ENCODE results near the gene OXTR. TPM values are rescaled to one million over a fixed set of nuclear protein-coding genes. Genes with fewer than 3 reads are reported as not detected.

OXTR gene
- total RNA-seq, 1 donor from 2014 or later: 5.3 TPM

GRCh38 chr3:8736436-8736835, 33.0 kb downstream of the OXTR start:
- peaks cover 7% of the 10 kb centered on the region for H3K4me1 Mint-ChIP-seq
- no peak overlapping the region for H3K27ac Mint-ChIP-seq (ENCODE audit: unreplicated experiment)
- no peaks in the 10 kb centered on the region for H3K9me3 Mint-ChIP-seq
- no peak overlapping the region for H3K4me3 Mint-ChIP-seq
- no peaks in the 10 kb centered on the region for H3K27me3 Mint-ChIP-seq (ENCODE audit: low read depth)
- DNase-seq (ENCODE audit: low read depth, low spot score): no peak
- no peaks in the 10 kb centered on the region for H3K36me3 Mint-ChIP-seq (ENCODE audit: low read depth)
- TF ChIP-seq CTCF (conservative IDR thresholded peaks at IDR 0.05): no peak

- H3K27ac Mint-ChIP-seq (ENCODE audit: unreplicated experiment): no peak overlapping the region
- no peak for TF ChIP-seq CTCF (conservative IDR thresholded peaks at IDR 0.05)
- no peak for DNase-seq (ENCODE audit: low read depth, low spot score)
- H3K4me1 Mint-ChIP-seq: peaks cover 16% of the 10 kb centered on the region
- no peak overlapping the region for H3K4me3 Mint-ChIP-seq
- H3K27me3 Mint-ChIP-seq (ENCODE audit: low read depth): no peaks in the 10 kb centered on the region
- no peaks in the 10 kb centered on the region for H3K9me3 Mint-ChIP-seq
- no peaks in the 10 kb centered on the region for H3K36me3 Mint-ChIP-seq (ENCODE audit: low read depth)
Measured at GRCh38 chr3:8734908-8735307, 34.5 kb downstream of the OXTR start.

GRCh38 chr3:8734137-8734878, 35.1 kb downstream of the OXTR start:
- Mint-ChIP-seq H3K4me3 (no peak overlapping the region), H3K9me3 (no peaks in the 10 kb centered on the region), H3K27ac (ENCODE audit: unreplicated experiment) (no peak overlapping the region), H3K36me3 (ENCODE audit: low read depth) (no peaks in the 10 kb centered on the region), H3K4me1 (peaks cover 16% of the 10 kb centered on the region), H3K27me3 (ENCODE audit: low read depth) (no peaks in the 10 kb centered on the region)
- no peak for DNase-seq (ENCODE audit: low read depth, low spot score)
- no peak for TF ChIP-seq CTCF (conservative IDR thresholded peaks at IDR 0.05)

GRCh38 chr3:8733332-8734094, 35.9 kb downstream of the OXTR start, which contains the start of gene CAV3:
Gene CAV3, plus strand, starts transcription at chr3:8733802. Its CDS starts 75 bp downstream, at chr3:8733877.
- Mint-ChIP-seq H3K4me3 (no peak within 1 kb of the TSS), H3K27me3 (ENCODE audit: low read depth) (no peaks in the 10 kb centered on the region), H3K36me3 (ENCODE audit: low read depth) (no peaks in the 10 kb centered on the region), H3K4me1 (peaks cover 16% of the 10 kb centered on the region), H3K27ac (ENCODE audit: unreplicated experiment) (peak within 1 kb of the TSS; percentile 62), H3K9me3 (no peaks in the 10 kb centered on the region)
- TF ChIP-seq CTCF (conservative IDR thresholded peaks at IDR 0.05): no peak
- DNase-seq (ENCODE audit: low read depth, low spot score): no peak

- Mint-ChIP-seq H3K27ac (ENCODE audit: unreplicated experiment) (peak overlapping the region; percentile 48), H3K4me3 (no peak overlapping the region), H3K9me3 (no peaks in the 10 kb centered on the region), H3K4me1 (peaks cover 20% of the 10 kb centered on the region), H3K36me3 (ENCODE audit: low read depth) (no peaks in the 10 kb centered on the region), H3K27me3 (ENCODE audit: low read depth) (no peaks in the 10 kb centered on the region)
- no peak for TF ChIP-seq CTCF (conservative IDR thresholded peaks at IDR 0.05)
- no peak for DNase-seq (ENCODE audit: low read depth, low spot score)
Measured at GRCh38 chr3:8732413-8732812, 37.0 kb downstream of the OXTR start.

Measured in neural crest cell (in vitro differentiated cells).